Renal pelvis (tissue), 4 donors: ENCODE measurements around the gene SCGB3A1. TPM values are rescaled to one million over a fixed set of nuclear protein-coding genes. Genes with fewer than 3 reads are reported as not detected.

ENCODE experiments used
- DNase-seq: peaks from one replicate; pipeline ENCODE4 v3.0.0-alpha.2; 2013
- polyA plus RNA-seq, 3 donors: library from polyadenylated mRNA; unstranded; fragments of 120-200 nt; gene quantifications; one replicate each; pipeline ENCODE4 v1.2.1, GENCODE V29; 2013; ENCODE audit not compliant: insufficient read length in 3 of 3

Gene SCGB3A1
- polyA plus RNA-seq, 3 donors: 1.2 to 2.4 (median 2.1) TPM

- no peak for DNase-seq
These were observed 16.7 kb upstream of the SCGB3A1 start for GRCh38 chr5:180607861-180608571.

- DNase-seq: no peak
These were observed 15.0 kb upstream of the SCGB3A1 start for GRCh38 chr5:180606215-180606785.

- no peak for DNase-seq
These were observed 14.4 kb upstream of the SCGB3A1 start for GRCh38 chr5:180605554-180606214.

GRCh38 chr5:180604271-180604670, 13.0 kb upstream of the SCGB3A1 start:
- DNase-seq: no peak

- no peak for DNase-seq
These were observed 11.8 kb upstream of the SCGB3A1 start for GRCh38 chr5:180603076-180603594.

GRCh38 chr5:180602481-180603075, 11.3 kb upstream of the SCGB3A1 start:
- no peak for DNase-seq

GRCh38 chr5:180601591-180602480, 10.5 kb upstream of the SCGB3A1 start:
- no peak for DNase-seq

- no peak for DNase-seq
These were observed 9.3 kb upstream of the SCGB3A1 start for GRCh38 chr5:180600554-180601041.

GRCh38 chr5:180599981-180600553, 8.8 kb upstream of the SCGB3A1 start:
- DNase-seq: no peak

GRCh38 chr5:180599590-180599914, 8.3 kb upstream of the SCGB3A1 start:
- no peak for DNase-seq

GRCh38 chr5:180598797-180599589, 7.7 kb upstream of the SCGB3A1 start:
- DNase-seq: no peak

GRCh38 chr5:180598316-180598701, 7.0 kb upstream of the SCGB3A1 start:
- no peak for DNase-seq

GRCh38 chr5:180596668-180597231, 5.5 kb upstream of the SCGB3A1 start:
- DNase-seq: no peak

GRCh38 chr5:180596115-180596667, 4.9 kb upstream of the SCGB3A1 start:
- no peak for DNase-seq

GRCh38 chr5:180595381-180596114, 4.2 kb upstream of the SCGB3A1 start:
- DNase-seq: no peak

GRCh38 chr5:180595046-180595379, 3.7 kb upstream of the SCGB3A1 start:
- no peak for DNase-seq

GRCh38 chr5:180594311-180595045, 3.2 kb upstream of the SCGB3A1 start:
- no peak for DNase-seq
